Urinary bladder (tissue), 4 donors: Measurements from ENCODE around the gene RPH3AL. TPM values are rescaled to one million over a fixed set of nuclear protein-coding genes. Genes with fewer than 3 reads are reported as not detected.
"Not testable (repeated sequence)": the region's sequence is repeated elsewhere in the genome, so short reads cannot be mapped to it uniquely, and the experiment has no call there.

Experiments used
- DNase-seq: peaks from one replicate; pipeline ENCODE4 v3.0.0-alpha.2; 2015; ENCODE audit errors: extremely low spot score
- H3K27ac ChIP-seq: one replicate; pipeline ENCODE4 v1.5.1; 2013; ENCODE audit warnings: low read depth, mild to moderate bottlenecking, moderate library complexity
- H3K36me3 ChIP-seq: one replicate; pipeline ENCODE4 v1.6.1; 2013; ENCODE audit warnings: mild to moderate bottlenecking, moderate library complexity; ENCODE audit not compliant: insufficient read depth
- H3K4me1 ChIP-seq: one replicate; pipeline ENCODE4 v1.6.1; 2013; ENCODE audit warnings: mild to moderate bottlenecking, moderate library complexity; ENCODE audit not compliant: insufficient read depth
- H3K4me3 ChIP-seq: one replicate; pipeline ENCODE4 v1.5.1; 2013; ENCODE audit warnings: low read depth, low read length
- WGBS: extraction: QIAGEN DNeasy Blood & Tissue Kit; methylation state at CpG from one replicate; pipeline ENCODE4 v1.1.7; 2013; 5-methylcytosine and 5-hydroxymethylcytosine counted together
- polyA plus RNA-seq: library from polyadenylated mRNA; stranded (reverse); fragments of 200-250 nt; gene quantifications from one replicate; pipeline ENCODE4 v1.2.3, GENCODE V29; 2013
- total RNA-seq: library from RNA; depleted of rRNA; stranded (reverse); fragments of >200 nt; gene quantifications from one replicate; pipeline ENCODE4 v1.2.3, GENCODE V29; 2014
- donor health status: healthy with polysubstance abuse.
- donor health status: healthy.

Gene RPH3AL
- total and polyA plus RNA-seq, 2 donors, result 5.4 to 7.1 TPM

- WGBS, result 80% methylated on average over 8 of the region's 8 CpGs
- no peak overlapping the region for H3K27ac ChIP-seq
- no peak overlapping the region for H3K4me3 ChIP-seq
- no peak for DNase-seq
- no peaks in the 10 kb centered on the region for H3K4me1 ChIP-seq
- no peaks in the 10 kb centered on the region for H3K36me3 ChIP-seq
Observed at GRCh38 chr17:218432-219110, 134.0 kb downstream of the RPH3AL start.

- Histone ChIP-seq H3K4me1 (no peaks in the 10 kb centered on the region), H3K27ac (no peak overlapping the region), H3K36me3 (no peaks in the 10 kb centered on the region), H3K4me3 (no peak overlapping the region)
- 62% methylated on average over 2 of the region's 2 CpGs for WGBS
- DNase-seq, result no peak
Observed at GRCh38 chr17:216625-217024, 136.0 kb downstream of the RPH3AL start.

DNA sequence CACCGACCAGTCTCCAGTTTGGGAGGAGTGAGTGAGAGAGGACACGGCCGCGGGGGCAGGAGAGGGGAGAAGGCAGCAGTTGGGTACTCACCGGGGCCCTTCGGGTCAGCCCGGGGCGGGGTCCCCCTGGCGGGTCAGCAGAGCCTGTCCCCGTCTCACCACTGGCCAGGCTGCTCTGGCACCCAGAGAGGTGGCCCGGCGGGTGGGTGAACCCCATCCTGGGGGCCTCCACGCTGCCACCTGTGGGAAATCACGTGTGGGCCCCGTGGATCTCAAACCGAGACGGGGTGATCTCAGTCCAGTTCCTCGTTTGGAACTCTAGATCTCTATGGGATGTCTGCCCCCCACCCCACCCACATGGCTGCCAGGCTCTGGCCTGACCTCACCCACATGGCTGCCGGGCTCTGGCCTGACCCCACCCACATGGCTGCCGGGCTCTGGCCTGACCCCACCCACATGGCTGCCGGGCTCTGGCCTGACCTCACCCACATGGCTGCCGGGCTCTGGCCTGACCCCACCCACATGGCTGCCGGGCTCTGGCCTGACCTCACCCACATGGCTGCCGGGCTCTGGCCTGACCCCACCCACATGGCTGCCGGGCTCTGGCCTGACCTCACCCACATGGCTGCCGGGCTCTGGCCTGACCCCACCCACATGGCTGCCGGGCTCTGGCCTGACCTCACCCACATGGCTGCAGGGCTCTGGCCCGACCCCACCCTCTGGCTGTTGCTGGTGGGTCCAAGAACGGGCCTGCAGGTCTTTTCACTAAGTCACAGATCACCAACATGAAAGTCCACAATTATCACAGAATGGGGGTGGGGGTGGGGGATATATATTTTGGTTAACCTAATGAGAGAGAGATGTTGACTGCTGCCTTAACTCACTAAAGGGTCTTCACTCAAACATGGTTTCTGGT, 136.8 kb downstream of the RPH3AL start:
- not testable (repeated sequence) for H3K27ac ChIP-seq, H3K36me3 ChIP-seq, DNase-seq, H3K4me3 ChIP-seq, H3K4me1 ChIP-seq
- WGBS, result 63% methylated on average over 25 of the region's 29 CpGs

DNA sequence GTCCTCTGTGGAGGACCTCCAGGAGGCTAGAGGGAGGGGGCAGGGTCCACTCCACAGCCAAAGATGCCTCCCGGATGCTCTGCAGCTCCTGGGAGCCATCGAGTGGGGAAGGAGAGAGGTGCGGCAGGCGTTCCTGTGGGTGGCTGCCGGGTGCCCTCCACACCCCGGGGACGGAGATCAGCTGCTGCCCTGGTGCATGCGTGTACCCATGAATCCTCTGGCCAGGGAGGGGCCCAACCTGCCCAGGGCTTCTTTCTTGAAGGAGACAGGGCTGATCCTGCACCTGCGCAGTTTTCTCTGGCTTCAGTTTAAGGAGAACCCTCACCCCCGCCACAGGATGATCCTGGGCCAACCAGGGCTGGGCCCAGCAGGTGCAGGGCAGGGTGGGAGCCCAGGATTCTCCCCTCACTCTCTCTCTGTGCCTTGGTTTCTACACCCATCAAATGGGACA, 137.7 kb downstream of the RPH3AL start:
- 92% methylated on average over 10 of the region's 10 CpGs for WGBS
- Histone ChIP-seq H3K27ac (no peak overlapping the region), H3K36me3 (no peaks in the 10 kb centered on the region), H3K4me1 (no peaks in the 10 kb centered on the region), H3K4me3 (no peak overlapping the region)
- DNase-seq, result no peak

- H3K27ac ChIP-seq, result no peak overlapping the region
- WGBS, result 90% methylated on average over 25 of the region's 25 CpGs
- DNase-seq, result no peak
- no peaks in the 10 kb centered on the region for H3K4me1 ChIP-seq
- no peak overlapping the region for H3K4me3 ChIP-seq
- H3K36me3 ChIP-seq, result no peaks in the 10 kb centered on the region
Observed at GRCh38 chr17:213286-214105, 139.1 kb downstream of the RPH3AL start.

- 89% methylated on average over 8 of the region's 8 CpGs for WGBS
- H3K36me3 ChIP-seq, result no peaks in the 10 kb centered on the region
- no peak overlapping the region for H3K27ac ChIP-seq
- no peak overlapping the region for H3K4me3 ChIP-seq
- no peaks in the 10 kb centered on the region for H3K4me1 ChIP-seq
- DNase-seq, result no peak
Observed at GRCh38 chr17:210402-210801, 142.2 kb downstream of the RPH3AL start.

- Histone ChIP-seq H3K4me1 (no peaks in the 10 kb centered on the region), H3K4me3 (no peak overlapping the region), H3K27ac (no peak overlapping the region), H3K36me3 (no peaks in the 10 kb centered on the region)
- WGBS, result 92% methylated on average over 8 of the region's 8 CpGs
- no peak for DNase-seq
Observed at GRCh38 chr17:208429-208828, 144.2 kb downstream of the RPH3AL start.

GRCh38 chr17:207775-208174, 144.8 kb downstream of the RPH3AL start:
- Histone ChIP-seq H3K36me3 (no peaks in the 10 kb centered on the region), H3K4me1 (no peaks in the 10 kb centered on the region), H3K27ac (no peak overlapping the region), H3K4me3 (no peak overlapping the region)
- DNase-seq, result no peak
- WGBS, result 91% methylated on average over 8 of the region's 8 CpGs

DNA sequence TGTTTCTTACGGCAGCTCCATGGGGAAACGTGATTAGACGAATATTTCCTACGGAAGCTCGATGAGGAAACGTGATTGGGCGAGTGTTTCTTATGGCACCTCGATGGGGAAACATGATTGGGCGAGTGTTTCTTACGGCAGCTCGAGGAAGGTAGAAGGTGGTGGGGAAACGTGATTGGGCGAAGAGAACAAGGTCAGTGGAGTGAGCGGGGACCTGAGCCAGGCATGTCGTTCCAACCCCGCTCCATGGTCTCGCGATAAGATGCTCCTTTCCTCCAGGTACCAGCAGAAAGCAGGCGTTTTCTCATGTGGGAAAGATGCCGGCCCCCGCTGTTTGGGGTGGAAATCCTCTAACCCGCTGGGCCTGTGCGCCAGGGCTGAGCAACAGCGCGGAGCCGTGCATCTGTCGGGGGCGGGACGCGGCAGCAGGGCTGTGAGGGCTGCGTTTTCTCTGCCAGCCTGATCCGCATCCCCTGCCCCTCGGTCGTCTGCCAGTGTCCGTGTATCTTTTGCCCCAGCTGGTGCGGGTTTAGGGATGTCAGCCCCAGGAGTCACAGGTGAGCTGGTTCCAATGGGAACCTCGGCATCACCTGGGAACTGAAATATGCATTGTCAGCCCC, 145.6 kb downstream of the RPH3AL start:
- Histone ChIP-seq H3K4me3 (no peak overlapping the region), H3K36me3 (no peaks in the 10 kb centered on the region), H3K4me1 (no peaks in the 10 kb centered on the region), H3K27ac (no peak overlapping the region)
- no peak for DNase-seq
- 77% methylated on average over 37 of the region's 37 CpGs for WGBS

DNA sequence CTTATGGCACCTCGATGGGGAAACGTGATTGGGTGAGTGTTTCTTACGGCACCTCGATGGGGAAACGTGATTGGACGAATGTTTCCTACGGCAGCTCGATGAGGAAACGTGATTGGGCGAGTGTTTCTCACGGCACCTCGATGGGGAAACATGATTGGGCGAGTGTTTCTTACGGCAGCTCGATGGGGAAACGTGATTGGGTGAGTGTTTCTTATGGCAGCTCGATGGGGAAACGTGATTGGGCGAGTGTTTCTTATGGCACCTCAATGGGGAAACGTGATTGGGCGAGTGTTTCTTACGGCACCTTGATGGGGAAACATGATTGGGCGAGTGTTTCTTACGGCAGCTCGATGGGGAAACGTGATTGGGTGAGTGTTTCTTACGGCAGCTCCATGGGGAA, 146.1 kb downstream of the RPH3AL start:
- not testable (repeated sequence) for H3K36me3 ChIP-seq, DNase-seq, H3K27ac ChIP-seq, H3K4me3 ChIP-seq, H3K4me1 ChIP-seq
- WGBS, result 95% methylated on average over 27 of the region's 27 CpGs

GRCh38 chr17:205817-206216, 146.8 kb downstream of the RPH3AL start:
- Histone ChIP-seq H3K36me3 (no peaks in the 10 kb centered on the region), H3K4me1 (no peaks in the 10 kb centered on the region), H3K27ac (no peak overlapping the region), H3K4me3 (no peak overlapping the region)
- 85% methylated on average over 6 of the region's 6 CpGs for WGBS
- no peak for DNase-seq

- H3K4me3 ChIP-seq, result no peak overlapping the region
- H3K27ac ChIP-seq, result no peak overlapping the region
- no peak for DNase-seq
- no peaks in the 10 kb centered on the region for H3K36me3 ChIP-seq
- WGBS, result 33% methylated on average over 10 of the region's 10 CpGs
- H3K4me1 ChIP-seq, result no peaks in the 10 kb centered on the region
Observed at GRCh38 chr17:205148-205669, 147.4 kb downstream of the RPH3AL start.
